Stimulated activated CD8-positive, alpha-beta memory T cell treated with anti-CD3 and anti-CD28 coated beads, Interleukin-15, amount 100 ng/mL, for 48 hours (primary cell): ENCODE data around the gene ATG14.
"Not testable (repeated sequence)": the region's sequence is repeated elsewhere in the genome, so short reads cannot be mapped to it uniquely, and the experiment has no call there.

Experiments
- DNase-seq, 2 donors: peaks; one replicate each; pipeline ENCODE4 v3.0.0-alpha.2; 2020; ENCODE audit warnings: low read depth in 2 of 2

ATG14 gene

DNA sequence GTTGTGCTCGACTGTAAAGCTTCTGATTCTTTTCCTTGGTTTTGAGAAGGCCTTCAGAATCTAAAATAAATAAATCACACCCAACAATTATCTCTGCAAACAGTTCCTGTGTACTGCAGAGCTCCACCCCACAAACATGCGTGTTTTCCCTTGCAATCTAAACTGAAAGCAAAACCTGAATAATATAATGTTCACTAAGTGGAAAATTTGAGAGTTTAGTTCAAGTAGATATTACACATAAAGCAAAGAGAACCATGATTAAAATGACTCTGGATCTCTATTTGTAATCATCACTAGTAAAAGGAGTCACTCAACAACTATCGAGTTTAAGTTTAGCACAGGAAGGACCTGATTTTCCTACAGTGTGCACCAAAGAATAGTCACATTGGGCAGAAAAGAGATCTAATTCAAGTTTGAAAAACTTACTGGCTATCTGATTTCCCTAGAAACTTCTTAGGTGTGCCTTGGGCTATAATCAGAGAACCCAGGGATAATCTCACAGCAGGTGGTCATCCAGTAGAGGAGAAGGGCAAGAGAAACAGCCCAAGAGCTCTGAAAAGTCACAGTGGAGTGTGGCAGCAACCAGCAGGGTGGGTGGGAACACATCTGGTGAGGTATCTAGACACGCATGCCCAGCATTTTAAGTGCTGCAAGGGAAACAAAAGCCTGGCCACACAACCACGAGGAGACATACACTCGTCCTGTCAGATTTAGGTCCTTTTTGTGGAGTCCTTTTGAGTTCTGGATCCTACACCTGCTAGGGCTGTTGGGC is 25.4 kb downstream of the ATG14 start:
- DNase-seq: no peak

DNA sequence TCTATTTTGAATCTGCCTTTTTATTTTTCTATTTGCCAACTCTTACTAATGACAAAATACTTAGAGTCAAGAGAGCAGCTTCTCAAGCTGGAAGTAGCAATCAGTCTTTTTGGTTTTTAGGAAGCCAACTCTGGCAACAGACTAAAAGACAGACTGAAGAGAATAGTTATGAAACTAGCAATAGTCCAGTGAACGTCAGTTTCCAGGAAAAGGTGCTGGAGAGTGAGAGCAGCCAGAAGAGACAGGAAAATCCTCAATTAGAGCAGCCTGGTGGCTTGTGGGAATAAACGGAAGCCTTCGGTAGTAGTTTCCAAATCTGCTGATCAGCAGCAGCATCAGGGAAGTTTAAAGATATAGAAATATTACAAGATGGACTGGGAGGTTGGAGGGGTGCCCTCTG is 27.1 kb downstream of the ATG14 start:
- no peak for DNase-seq

DNA sequence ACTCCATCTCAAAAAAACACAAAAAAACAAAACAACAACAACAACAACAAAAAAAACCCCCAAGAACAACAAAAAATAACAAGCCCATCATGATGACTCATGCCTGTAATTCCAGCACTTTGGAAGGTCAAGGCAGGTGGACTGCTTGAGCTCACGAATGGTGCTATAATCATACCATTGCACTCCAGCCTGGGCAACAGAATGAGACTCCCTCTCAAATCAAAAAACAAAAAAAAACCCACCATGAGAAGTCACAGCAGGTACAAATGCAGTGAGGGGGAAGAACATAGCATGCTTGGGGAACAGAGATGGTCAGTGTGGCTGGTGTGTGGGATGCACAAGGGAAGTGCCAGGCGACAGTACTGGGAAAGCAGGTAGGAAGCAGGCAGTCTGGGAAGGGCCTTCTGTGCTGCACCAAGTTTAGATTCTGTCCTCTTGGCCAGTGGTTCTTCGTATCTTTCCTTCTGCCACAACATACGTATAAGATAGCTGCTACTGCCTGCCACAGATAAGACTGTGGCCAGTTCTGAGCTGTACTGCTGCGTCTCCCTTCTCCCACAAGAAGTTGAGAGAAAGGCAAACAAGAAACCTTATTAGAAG is 28.0 kb downstream of the ATG14 start:
- DNase-seq: no peak

DNA sequence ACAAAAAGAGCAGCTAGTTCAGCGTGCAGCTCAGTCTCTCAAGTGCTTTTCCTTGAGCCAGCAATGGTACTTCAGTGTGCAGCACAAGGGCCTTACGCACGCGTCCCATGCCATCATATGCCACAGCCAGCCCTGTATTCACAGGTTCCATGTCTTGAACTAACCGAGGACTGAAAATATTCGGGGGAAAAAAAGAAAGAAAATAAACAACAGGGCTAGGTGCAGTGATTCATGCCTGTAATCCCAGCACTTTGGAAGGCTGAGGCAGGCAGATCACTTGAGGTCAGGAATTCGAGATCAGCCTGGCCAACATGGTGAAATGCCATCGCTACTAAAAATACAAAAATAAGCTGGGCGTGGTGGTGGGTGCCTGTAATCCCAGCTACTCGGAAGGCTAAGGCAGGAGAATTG is 28.6 kb downstream of the ATG14 start:
- not testable (repeated sequence) for DNase-seq

DNA sequence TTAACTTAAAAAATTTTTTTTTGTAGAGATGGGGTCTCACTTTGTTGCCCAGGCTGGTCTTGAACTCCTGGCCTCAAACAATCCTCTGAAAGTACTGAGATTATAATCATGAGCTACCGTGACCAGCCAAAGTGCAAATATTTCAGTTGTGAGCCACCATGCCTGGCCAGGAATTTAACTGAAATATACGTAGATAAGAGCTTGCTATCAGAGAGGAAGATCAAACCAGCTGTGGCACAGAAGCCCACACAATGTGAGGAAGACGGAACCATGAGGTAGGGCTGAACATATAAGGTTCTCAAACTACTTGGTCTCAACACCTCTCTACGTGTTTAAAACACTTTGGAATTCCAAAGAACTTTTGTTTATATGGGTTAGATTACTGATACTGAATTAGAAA is 29.1 kb downstream of the ATG14 start:
- DNase-seq: no peak

DNA sequence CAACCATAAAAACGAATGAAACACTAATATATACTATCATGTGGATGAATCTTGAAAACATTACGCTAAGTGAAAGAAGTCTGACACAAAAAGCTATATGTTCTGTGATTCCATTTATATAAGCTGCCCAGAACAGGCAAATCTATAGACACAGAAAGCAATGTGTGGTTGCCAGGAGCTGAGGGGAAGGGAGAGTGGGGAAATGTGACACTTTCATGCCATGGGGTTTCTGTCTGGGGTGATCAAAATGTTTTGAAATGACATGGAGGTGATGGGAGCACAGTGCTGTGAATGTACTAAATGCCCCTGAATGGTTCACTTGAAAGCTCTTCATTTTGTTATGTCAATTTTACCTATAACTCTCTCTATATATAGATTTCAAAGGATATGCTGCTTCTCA is 30.1 kb downstream of the ATG14 start:
- DNase-seq: no peak

DNA sequence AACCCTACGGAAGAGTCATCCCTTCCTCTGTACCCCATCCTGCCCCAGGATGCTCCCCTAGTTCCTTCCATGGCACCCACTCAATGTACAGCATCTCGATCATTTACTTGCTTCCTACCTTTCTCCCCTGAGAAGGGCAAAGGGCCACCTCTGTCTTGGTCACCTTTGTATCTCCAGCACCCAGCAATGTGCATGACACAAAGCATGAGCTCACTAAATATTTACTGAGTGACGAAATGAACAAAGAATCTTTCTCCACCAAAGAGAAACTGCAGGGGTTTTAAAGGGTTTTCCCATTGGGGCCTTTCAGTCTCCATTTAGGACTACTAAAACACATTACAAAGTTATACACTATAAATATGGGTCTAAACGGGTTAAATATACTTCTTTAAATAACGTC is 30.6 kb downstream of the ATG14 start:
- DNase-seq: no peak

DNA sequence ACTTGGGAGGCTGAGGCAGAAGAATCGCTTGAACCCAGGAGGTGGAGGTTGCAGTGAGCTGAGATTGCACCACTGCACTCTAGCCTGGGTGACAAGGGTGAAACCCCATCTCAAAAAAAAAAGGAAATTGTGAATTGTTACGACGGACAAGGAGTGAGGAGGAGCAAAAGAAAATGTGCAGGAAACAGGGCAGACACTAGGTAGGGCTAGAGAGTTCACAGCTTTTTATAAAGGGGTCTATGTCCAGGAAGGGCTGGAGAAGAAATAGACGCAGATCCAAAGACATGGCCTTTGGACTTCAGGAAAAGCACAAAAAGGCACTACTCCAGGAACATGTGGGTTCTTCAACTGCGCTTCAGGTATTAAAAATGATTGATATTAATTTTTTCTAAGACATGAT is 34.4 kb downstream of the ATG14 start:
- no peak for DNase-seq

DNA sequence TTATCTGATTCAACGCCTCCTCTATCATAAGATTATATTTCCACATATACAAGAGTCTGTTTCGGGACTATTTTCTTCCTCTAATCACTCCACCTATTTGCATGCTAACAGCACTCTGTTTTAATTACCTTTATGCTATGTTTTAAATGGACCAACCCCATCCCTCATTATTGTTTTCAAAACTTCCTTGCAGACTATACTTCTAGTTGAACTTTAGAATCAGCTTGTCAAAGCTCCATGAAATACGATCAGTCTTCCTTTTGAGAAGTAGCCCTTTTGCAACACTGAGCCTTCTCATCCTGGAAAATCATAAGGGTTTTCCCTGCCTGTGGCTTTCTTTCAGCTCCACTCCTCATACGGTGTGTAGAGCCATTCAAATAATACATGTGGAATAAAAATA is 36.9 kb downstream of the ATG14 start:
- no peak for DNase-seq

DNA sequence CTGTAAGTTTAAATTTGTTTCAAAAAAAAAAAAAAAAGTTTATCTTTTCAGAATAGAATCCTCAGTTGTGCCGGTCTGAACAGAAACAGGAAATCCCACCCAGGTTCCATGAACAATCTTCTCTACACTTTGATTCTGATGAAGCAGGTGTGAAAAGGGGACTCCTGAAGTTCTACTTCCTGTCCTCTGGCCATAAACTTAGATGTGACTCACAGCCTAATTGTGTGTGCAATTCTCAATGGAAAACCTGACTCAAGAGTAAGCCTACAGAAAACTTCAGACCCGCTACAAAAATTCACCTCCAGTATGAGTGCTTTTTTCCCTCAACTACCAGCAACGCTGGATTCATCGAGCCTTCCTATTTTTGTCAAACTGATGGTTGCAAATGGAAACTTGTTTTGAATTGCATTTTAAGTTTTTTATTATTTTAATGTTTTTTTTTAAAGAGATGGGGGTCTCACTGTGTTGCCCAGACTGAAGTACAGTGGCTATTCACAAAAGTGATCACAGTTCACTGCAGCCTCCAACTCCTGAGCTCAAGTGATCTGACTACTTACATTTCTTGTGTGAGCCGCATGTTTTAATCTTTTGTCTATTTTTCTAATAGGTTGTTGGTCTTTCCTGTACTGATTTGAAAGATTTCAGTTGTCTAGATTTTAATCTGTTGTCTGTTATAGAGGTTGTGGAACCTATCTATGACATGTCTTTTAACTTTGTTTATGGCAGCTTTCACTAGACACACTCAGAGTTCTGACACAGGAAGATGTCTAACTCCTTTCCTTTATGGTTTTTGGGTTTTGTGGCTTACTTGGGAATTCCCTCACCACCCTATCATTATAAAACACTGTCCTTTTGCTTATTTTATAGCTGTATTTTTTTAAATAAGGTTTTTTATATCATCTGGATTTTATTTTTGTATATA is 37.6 kb downstream of the ATG14 start:
- DNase-seq: no peak

DNA sequence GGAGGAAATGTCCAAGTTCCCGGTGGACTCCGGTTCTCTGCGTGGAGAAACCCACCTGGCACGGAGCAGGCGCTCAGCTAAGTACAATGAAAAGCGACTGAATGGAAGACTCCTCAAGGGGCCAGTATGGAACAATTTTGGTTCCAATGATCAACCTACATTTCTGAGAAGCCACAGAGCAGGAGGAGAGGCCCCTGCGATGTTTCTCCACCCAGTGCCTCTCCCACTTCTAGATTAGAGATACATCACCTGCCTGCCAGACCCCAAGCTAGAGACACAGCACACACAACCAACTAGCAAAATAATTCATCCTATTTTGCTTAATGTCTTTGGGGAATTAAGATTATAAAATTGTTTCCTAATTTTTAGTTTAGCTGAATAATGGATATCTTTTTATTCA is 38.8 kb downstream of the ATG14 start:
- DNase-seq: no peak

DNA sequence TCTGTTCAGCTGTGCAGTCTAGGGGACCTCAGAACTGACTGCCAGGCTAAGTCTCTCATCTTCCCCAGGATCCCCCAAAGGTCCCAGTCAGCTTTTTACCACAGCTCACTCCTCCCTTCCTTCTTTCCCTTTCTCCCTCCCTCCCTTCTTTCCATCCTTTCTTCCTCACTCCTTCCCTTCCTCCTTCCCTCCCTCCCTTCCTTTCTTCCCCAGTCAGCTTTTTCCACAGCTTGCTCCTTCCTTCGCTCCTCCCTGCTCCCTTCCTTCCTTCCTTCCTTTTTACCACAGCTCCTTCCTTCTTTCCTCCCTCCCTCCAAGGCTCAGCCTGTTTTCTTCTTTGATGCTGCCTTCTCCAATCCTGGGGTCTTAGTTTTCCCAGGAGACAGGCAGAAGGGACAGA is 39.2 kb downstream of the ATG14 start:
- no peak for DNase-seq

DNA sequence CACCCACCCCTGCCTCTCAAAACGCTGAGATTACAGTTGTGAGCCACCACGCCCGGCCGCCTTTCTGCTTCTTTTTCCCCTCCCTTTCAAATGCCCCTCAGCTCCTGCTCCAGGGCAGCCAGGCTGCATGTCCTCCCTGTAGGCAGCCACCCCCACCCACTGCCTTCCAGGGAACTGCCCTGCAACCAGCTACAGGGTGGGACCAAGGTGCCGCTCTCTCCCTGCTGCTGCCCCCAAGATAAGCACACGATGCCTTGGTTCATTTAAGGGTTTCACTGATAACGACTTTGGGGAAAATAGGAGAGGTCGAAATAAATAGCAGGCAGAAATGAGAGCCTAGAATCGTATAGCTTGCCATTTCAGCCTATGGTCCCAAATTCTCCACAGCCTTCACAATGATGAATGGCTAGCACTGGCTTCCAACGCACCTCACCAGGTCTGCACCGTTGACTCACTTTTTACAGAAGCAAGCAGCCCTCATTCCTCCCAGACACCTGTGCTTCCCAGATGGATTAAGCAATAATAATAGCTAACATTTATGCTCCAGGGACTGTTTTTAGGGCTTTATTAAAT is 40.7 kb downstream of the ATG14 start:
- no peak for DNase-seq

DNA sequence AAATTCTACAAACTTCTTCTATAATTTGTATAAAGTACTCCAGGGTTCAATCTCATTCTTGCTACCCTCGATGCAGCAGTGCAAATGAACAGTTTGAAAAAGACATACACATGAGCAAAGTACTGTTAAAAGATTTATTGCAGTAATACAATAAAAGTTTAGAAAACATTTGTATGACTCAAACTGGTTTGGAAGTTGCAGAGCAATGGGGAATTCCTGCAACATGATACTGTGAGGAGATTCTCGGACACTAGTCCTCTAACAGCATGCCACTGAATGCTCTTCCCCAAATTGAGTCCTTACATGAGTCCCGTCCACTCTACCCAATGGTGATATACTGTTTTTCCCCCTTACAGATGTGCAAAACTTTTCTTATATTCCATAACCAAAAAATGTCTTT is 45.4 kb downstream of the ATG14 start:
- no peak for DNase-seq

DNA sequence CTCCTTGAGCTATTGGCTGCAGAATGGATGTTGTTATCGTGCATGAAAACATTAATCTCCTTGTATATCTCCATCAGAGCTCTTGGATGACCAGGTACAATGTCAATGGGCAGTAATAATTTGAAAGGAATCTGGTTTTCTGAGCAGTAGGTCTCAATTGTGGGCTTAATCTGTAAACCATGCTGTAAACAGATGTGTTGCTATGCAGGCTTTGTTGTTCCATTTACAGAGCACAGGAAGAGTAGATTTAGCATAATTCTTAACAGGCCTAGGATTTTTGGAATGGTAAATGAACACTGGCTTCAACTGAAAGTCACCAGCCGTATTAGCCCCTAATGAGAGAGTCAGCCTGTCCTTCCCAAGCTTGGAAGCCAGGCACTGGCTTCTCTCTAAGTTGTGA is 50.4 kb downstream of the ATG14 start:
- no peak for DNase-seq

DNA sequence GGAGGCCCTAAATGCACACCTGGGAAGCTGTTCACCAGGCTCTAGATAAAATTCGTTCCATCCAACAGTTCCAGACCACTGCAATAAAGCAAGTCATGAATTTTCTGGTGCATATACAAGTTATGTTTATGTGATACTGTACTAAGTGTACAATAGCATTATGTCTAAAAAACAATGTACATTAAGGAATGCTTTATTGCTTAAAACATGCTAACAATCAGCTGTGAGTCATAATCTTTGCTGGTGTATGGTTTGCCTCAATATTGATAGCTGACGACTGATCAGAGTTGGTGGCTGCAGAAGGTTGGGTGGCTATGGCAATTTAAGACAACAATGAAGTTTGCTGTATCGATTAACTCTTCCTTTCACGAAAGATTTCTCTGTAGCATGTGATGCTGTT is 52.3 kb downstream of the ATG14 start:
- no peak for DNase-seq

DNA sequence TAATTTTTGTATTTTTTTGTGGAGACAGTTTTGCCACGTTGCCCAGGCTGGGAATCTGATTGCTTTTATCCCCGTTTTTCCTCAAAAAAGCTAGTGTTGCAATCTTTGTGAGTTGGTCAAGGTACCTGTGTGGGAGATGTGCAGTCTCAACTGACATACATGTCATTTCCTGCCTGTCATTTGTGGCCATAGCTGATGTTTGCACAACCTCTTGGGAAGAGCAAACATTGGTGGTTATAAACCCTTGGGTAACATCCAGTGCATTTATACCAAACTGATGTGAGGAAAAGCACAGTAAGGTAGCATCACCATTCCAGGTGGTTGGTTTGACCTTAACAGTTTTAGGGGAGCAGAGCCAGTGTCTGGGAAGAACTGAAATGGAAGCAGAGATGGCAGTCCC is 54.7 kb downstream of the ATG14 start:
- DNase-seq: no peak

DNA sequence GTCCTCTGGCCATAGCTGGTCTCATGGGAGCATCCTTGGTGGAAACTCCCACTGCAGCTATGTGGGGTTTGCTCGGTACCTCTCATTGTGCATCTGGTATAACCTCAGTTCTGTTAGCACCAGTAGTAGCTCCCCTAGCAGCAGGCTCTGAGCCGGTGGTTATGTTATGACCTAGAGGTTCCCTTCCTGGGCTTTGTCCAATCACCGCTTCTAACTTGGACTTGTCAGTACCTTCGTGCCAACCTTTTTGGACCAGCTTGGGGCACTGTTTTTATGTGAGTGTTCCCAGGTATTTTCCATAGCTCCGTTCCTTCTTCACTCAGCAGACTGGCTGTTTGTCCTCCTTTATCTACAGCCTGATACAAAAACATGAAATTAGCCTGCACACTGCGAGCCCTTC is 55.7 kb downstream of the ATG14 start:
- no peak for DNase-seq

DNA sequence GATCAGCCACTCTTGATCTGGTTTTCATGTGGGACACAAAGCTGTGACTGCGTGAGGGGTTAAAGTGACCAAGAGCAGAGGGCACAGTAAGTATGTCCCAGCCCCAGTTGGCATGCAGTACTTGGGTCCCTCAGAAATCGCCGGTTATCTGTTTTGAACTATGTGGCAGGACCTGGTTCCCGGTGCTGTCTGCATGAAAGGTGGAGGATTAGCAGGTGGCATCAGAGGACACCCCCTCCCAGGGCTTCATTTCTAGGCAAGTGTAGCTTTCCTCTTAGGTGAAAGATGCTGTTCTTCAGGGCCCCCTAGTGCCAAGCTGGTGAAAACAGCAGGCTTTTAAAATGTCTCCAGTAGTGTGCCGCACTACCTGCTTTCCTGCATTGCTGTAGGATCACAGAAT is 57.1 kb downstream of the ATG14 start:
- DNase-seq: peak in 1 of 2 donors; percentile 16

DNA sequence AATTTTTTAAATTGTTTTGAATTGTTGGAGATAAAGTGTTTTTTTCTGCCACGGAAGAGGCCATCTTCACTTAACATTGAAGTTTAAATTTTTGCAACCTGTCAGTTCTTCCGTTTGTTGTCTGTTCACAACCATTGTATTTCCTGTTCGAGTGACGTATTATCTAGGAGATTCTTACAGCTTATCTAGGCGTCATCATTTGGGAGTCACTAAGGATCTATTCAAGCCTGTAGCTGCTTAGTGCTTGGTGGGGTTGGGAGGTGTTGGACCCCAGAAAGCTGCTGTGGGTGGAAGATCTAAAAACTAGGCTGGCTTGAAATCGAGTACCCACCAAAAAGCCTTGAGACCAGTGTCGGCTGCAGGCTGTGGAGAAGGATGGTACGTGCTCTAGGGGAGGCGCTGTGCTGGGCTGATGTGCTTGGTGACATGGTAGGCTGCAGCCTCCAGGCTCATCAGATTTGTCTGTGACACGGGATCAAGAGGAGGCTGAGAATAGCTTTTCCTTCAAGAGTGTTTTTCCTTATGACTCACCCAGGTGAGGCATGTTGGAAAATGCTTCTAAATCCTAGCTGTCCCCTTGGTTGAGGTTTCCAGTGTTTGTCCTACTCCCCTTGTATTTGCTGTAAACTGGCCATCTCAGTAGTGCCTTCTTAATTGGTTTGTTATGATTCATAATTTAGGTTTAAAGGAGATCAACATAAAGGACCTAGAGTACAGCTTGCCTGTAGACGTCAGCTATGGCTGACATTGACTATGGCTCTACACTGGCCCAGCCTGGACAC is 57.8 kb downstream of the ATG14 start:
- DNase-seq: no peak

DNA sequence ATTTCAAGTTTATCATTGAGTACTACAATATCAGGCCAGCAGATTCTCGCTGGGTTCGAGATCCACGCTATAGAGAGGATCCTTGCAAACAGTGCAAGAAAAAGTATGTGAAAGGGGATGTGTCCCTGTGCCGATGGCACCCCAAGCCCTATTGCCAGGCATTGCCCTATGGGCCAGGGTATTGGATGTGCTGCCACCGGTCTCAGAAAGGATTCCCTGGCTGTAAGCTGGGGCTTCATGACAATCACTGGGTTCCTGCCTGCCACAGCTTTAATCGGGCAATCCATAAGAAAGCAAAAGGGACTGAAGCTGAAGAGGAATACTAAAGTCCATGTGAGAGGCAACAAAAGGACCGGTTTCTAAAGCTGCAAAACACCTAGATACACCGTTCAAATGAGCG is 59.4 kb downstream of the ATG14 start:
- DNase-seq: no peak

DNA sequence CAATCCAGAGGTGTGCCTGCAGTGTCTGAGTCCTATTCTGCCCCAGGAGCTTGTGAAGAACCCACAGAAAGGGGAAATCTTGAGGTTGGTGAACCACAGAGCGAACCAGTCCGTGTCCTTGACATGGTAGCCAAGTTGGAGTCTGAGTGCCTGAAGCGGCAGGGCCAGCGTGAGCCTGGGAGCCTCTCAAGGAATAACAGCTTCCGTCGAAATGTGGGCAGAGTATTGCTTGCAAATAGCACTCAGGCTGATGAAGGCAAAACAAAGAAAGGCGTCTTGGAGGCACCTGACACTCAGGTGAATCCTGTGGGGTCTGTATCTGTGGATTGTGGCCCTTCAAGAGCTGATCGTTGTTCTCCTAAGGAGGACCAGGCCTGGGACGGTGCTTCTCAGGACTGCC is 60.5 kb downstream of the ATG14 start:
- DNase-seq: no peak
